MM.1S (cell line): ENCODE measurements around the gene THADA.

ENCODE experiments used
- DNase-seq: peaks from one replicate; pipeline ENCODE4 v3.0.0-alpha.2; 2015
- H2AFZ ChIP-seq: fragments of 300-600 bp; sonication (generic); 2 replicates; pipeline ENCODE4 v1.6.0; 2016; ENCODE audit warnings: antibody characterized with exemption, low read length
- H3F3A ChIP-seq: fragments of 300-600 bp; sonication (generic); 2 replicates; pipeline ENCODE4 v1.6.1; 2016; ENCODE audit warnings: mild to moderate bottlenecking, antibody characterized with exemption, low read length, moderate library complexity, mixed read lengths; ENCODE audit not compliant: insufficient read depth
- H3K27ac ChIP-seq: fragments of 300-600 bp; sonication (generic); 2 replicates; pipeline ENCODE4 v1.5.1; 2016; ENCODE audit warnings: mild to moderate bottlenecking, low read length
- H3K27me3 ChIP-seq: fragments of 300-600 bp; sonication (generic); replicated peaks from 2 replicates; pipeline ENCODE4 v1.6.0; 2016; ENCODE audit warnings: low read length; ENCODE audit not compliant: insufficient read depth
- H3K36me3 ChIP-seq: fragments of 300-600 bp; sonication (generic); replicated peaks from 2 replicates; pipeline ENCODE4 v1.6.1; 2016; ENCODE audit warnings: mild to moderate bottlenecking, low read length, mixed read lengths; ENCODE audit not compliant: insufficient read depth
- H3K4me1 ChIP-seq: fragments of 300-600 bp; sonication (generic); 2 replicates; pipeline ENCODE4 v1.6.1; 2016; ENCODE audit warnings: low read length, mixed read lengths
- H3K4me2 ChIP-seq: fragments of 300-600 bp; sonication (generic); 2 replicates; pipeline ENCODE4 v1.6.0; 2016; ENCODE audit warnings: low read depth, low read length
- H3K4me3 ChIP-seq: fragments of 300-600 bp; sonication (generic); 2 replicates; pipeline ENCODE4 v1.5.1; 2016; ENCODE audit warnings: low read length, mixed read lengths
- H3K79me2 ChIP-seq: fragments of 300-600 bp; sonication (generic); 2 replicates; pipeline ENCODE4 v1.6.1; 2016; ENCODE audit warnings: mixed run types, low read length, mixed read lengths
- H3K9ac ChIP-seq: fragments of 300-600 bp; sonication (generic); 2 replicates; pipeline ENCODE4 v1.6.1; 2016; ENCODE audit warnings: low read length, mixed read lengths
- H3K9me2 ChIP-seq: fragments of 300-600 bp; sonication (generic); replicated peaks from 2 replicates; pipeline ENCODE4 v1.6.1; 2016; ENCODE audit warnings: mild to moderate bottlenecking, low read length, mixed read lengths; ENCODE audit not compliant: insufficient read depth
- H3K9me3 ChIP-seq: fragments of 300-600 bp; sonication (generic); replicated peaks from 2 replicates; pipeline ENCODE4 v1.6.1; 2016; ENCODE audit warnings: mild to moderate bottlenecking, low read length, mixed read lengths; ENCODE audit not compliant: insufficient read depth
- H4K20me1 ChIP-seq: fragments of 300-600 bp; sonication (generic); 2 replicates; pipeline ENCODE4 v1.6.1; 2016; ENCODE audit warnings: mild to moderate bottlenecking, low read length, moderate library complexity, mixed read lengths; ENCODE audit not compliant: insufficient read depth
- CTCF ChIP-seq: fragments of 300-600 bp; sonication (generic); IDR thresholded peaks from 2 replicates; pipeline ENCODE4 v1.5.1; 2016; ENCODE audit warnings: antibody characterized with exemption, low read length, mixed read lengths
- EZH2 ChIP-seq: fragments of 300-600 bp; sonication (generic); optimal IDR thresholded peaks from 2 replicates; pipeline ENCODE3; 2017; ENCODE audit warnings: low read depth, mild to moderate bottlenecking, antibody characterized with exemption, low read length, mixed read lengths
- EZH2phosphoT487 ChIP-seq: fragments of 300-600 bp; sonication (generic); IDR thresholded peaks from 2 replicates; pipeline ENCODE4 v1.6.1; 2018; ENCODE audit warnings: antibody characterized with exemption, low read length

Gene THADA

GRCh38 chr2:43480874-43481273 is 115.0 kb downstream of the THADA start:
- DNase-seq = no peak
- Histone ChIP-seq H3K9me3 (no peaks in the 10 kb centered on the region), H3F3A (no peaks in the 10 kb centered on the region), H4K20me1 (no peaks in the 10 kb centered on the region), H3K4me1 (peaks cover 8% of the 10 kb centered on the region; the same call in 1 of the 2 replicates), H3K79me2 (no peaks in the 10 kb centered on the region), H2AFZ (no peak overlapping the region), H3K27ac (no peak overlapping the region), H3K4me2 (no peak overlapping the region), H3K4me3 (no peak overlapping the region), H3K9ac (no peak overlapping the region), H3K27me3 (no peaks in the 10 kb centered on the region), H3K36me3 (no peaks in the 10 kb centered on the region), H3K9me2 (no peaks in the 10 kb centered on the region)
- TF ChIP-seq EZH2 (no peak), CTCF (no peak), EZH2phosphoT487 (no peak)

- no peaks in the 10 kb centered on the region for H4K20me1 ChIP-seq
- no peaks in the 10 kb centered on the region for H3K9me2 ChIP-seq
- H3K9ac ChIP-seq = no peak overlapping the region
- no peak overlapping the region for H2AFZ ChIP-seq
- no peak overlapping the region for H3K27ac ChIP-seq
- H3K9me3 ChIP-seq = no peaks in the 10 kb centered on the region
- no peaks in the 10 kb centered on the region for H3F3A ChIP-seq
- H3K27me3 ChIP-seq = no peaks in the 10 kb centered on the region
- H3K4me1 ChIP-seq = peaks cover 8% of the 10 kb centered on the region; the same call in 1 of the 2 replicates
- no peak overlapping the region for H3K4me2 ChIP-seq
- no peaks in the 10 kb centered on the region for H3K79me2 ChIP-seq
- no peak overlapping the region for H3K4me3 ChIP-seq
- no peak for DNase-seq
- no peaks in the 10 kb centered on the region for H3K36me3 ChIP-seq
- TF ChIP-seq CTCF (no peak), EZH2phosphoT487 (no peak)
Measured at GRCh38 chr2:43478412-43479086, 117.3 kb downstream of the THADA start.

GRCh38 chr2:43475922-43476321 is 119.9 kb downstream of the THADA start:
- Histone ChIP-seq H3F3A (no peaks in the 10 kb centered on the region), H3K9me3 (no peaks in the 10 kb centered on the region), H3K27ac (no peak overlapping the region), H2AFZ (no peak overlapping the region), H3K9ac (no peak overlapping the region), H3K4me1 (no peaks in the 10 kb centered on the region), H3K4me2 (no peak overlapping the region), H3K36me3 (no peaks in the 10 kb centered on the region), H4K20me1 (no peaks in the 10 kb centered on the region), H3K4me3 (no peak overlapping the region), H3K27me3 (no peaks in the 10 kb centered on the region), H3K79me2 (no peaks in the 10 kb centered on the region), H3K9me2 (no peaks in the 10 kb centered on the region)
- TF ChIP-seq CTCF (no peak), EZH2 (no peak), EZH2phosphoT487 (no peak)
- no peak for DNase-seq
